GM18951 (cell line): ENCODE measurements around the gene CYB5R3.

Source experiments
- POLR2A ChIP-seq: IDR thresholded peaks from 4 replicates; pipeline ENCODE4 v1.6.1; 2011; ENCODE audit warnings: mild to moderate bottlenecking; ENCODE audit not compliant: insufficient read length, insufficient read depth; ENCODE audit errors: extremely low read depth
- in situ Hi-C: fragments of 300-500 bp; cut with MboI; formaldehyde crosslinking; loops from one replicate; pipeline ENCODE4 v1.12.0; 2022; ENCODE audit warnings: low sequenced_read_pairs, mixed read lengths, inconsistent platforms; ENCODE audit not compliant: unreplicated experiment

CYB5R3 gene

DNA sequence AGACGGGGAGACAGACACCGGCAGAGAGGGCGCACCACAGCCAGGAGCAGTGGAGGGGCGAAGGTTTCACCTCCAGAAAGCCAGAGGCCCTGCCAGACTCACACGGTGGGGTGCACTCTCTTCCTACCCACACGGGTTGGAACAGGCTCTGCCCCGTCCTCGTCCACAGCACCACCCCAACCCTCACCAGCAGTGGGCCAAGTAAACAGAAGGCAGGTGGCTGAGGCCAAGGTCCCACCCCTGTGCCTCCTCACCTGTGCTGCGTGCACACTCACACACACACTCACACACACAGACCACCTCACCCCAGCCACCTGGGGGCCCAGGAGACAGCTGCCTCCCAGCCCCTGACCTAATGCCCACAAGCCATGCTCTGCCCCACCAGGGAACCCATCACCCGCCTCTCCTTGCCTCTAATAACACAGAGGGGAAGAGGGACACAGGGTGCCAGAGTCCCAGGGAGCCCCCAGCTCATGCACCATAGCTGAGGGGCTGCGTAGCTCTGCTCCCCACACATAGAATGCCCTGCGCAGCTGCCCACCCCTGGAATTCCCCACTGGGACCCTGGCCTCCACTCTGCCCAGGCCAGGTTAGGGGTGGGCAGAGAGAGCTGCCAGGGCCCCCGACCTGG is 3.1 kb downstream of the CYB5R3 start:
- in situ Hi-C loops, result loop anchor here (25.0 kb wide), 1 partner anchor 391 kb away; no protein-coding TSS in a partner anchor
- TF ChIP-seq POLR2A, result no peak

DNA sequence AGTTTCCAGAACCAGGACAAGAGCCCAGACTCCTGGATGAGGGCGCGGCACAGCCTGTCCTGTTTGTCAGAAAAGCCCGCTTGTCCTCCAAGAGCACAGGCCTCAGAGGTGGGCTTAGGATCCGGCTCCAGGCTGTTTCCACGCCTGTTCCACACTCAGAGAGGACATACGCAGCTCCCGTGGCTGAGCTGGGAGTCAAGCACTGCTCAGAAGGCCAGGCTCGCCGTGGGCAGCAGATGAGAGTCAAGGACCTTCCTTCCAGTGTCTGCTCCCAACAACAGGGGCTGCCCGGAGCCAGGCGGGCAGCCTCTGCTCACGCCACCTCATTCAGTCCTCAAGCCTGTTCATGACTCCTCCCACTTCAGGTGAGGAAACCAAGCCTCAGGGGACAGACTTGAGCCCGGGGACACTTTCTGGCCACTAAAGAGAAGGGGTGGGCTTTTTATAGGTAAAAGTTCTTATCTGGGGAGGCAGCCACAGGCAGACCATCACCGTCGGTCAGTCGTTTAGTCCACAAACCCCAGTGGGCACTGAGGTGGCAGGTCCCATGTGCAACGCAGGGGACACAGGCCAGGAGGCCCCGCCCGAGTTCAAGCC is 3.8 kb downstream of the CYB5R3 start:
- no peak for TF ChIP-seq POLR2A
- in situ Hi-C loops, result loop anchor here (25.0 kb wide), 1 partner anchor 392 kb away; no protein-coding TSS in a partner anchor

DNA sequence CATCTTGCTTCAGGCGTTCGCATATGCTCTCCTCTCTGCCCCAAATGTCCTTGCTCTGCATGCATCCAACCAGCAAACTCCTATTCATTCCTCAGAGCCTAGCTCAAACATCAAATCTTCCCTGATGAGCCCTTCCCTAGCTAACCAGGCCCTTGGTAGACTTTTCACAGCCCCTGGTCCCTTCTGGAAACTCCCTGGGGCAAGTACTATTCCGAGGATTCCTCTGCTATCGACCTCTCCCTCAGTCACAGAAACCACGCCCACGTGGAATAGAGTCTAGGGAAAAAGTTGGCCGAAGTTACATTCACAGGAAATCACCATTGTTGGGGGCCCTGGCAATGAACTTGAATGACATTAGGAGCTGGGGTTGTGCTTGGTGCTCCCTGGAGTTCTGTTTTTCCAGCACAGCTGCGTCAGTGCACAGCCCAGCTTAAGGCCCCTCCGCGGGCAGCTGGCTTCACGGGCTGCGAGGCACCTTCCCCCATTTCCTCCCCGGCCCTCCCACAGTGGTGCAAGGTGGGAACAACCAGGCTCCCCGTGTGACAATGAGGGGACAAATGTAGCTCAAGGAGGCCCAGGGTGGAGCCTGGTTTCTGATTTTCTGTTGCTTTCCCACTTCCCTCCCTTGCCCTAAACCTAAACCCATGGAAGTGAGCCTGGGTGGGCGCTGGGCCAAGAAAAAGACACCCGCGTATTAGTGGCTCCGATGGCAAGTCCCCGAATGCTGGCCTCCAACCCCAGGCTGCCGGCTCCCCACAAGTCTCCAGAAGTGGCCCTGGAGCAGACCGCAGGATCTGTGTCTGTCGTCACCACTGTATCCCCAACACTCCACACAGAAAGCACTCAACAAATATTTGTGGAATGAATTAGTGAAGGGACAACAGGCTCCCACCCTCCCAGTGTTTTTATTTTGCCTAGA is 4.5 kb downstream of the CYB5R3 start:
- in situ Hi-C loops, result loop anchor here (25.0 kb wide), 1 partner anchor 393 kb away; no protein-coding TSS in a partner anchor
- no peak for TF ChIP-seq POLR2A

DNA sequence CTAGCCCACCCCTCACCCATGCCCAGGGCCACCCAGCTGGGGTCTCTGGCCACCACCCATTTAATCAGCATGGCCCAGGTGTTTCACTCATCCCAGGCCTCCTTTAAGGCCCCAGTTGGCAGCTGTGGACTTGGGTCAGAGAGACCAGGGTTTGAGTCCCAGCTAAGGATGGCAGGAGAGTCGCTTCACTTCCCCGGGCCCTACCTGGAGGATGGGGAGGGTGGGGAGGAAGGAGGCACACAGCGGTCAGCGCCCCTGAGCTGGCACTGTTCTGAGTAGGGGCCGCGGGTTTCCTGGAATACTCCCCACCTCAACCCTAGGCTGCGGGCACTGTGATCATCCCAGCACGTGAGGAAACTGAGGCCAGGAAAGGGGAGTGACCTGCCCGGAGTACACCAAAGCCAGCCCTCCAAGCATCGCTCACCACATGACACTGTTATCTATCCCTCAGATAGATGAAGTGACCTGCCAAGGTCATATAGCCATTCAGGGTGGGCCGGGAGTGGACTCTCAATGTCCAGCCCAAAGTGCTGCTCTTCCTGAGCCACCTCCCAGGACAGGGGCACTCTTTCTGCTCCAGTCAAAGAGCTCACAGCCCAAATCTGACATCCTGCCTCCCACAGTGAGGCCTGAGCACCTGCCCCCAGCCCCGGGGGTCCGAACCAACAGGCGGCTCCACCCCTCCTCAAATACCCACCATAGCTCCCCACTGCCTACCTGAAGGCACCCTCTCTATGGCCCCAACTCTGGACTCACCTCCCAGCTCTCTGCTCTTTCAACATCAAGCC is 5.4 kb downstream of the CYB5R3 start:
- TF ChIP-seq POLR2A, result no peak
- in situ Hi-C loops, result loop anchor here (25.0 kb wide), 1 partner anchor 393 kb away; no protein-coding TSS in a partner anchor

DNA sequence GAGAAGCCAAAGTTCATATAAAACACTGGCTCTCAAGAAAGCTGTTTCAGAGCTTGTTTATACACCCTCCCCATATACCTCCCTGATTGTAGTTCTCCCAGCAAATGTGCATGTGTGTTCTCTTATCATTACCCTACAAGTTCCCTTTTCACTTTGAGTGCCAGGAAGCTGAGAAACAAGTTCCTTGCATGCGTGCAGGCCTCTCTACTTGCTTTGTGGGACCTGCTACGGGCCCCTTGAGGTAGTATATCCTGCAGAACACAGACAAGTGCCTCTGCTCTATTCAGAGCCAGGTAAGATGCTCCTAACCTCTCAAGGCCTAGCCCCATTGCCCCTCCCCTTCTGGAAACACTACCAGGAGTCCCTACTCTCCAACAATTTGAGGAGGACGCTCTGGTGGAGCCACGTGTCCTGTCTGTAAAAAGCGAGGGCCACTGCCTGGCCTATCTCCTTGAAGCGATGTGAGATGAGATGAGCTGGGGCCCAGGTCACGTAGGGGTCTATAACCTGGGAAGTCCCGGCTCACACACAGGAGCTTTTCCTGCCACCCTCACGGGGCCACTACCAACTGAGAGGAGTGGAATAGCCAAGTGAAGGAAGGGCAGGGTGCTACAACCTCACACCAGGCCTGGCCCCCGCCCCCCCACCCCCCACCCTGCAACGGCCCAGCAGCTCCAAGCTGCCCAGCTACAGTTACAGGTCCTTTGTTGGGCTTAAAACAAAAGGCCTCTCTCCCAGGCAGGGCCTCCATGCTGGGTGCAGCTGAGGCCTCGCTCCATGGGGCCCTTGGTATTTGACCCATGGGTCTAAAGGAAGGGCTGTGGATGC is 6.2 kb downstream of the CYB5R3 start:
- no peak for TF ChIP-seq POLR2A
- in situ Hi-C loops, result loop anchor here (25.0 kb wide), 1 partner anchor 394 kb away; no protein-coding TSS in a partner anchor

DNA sequence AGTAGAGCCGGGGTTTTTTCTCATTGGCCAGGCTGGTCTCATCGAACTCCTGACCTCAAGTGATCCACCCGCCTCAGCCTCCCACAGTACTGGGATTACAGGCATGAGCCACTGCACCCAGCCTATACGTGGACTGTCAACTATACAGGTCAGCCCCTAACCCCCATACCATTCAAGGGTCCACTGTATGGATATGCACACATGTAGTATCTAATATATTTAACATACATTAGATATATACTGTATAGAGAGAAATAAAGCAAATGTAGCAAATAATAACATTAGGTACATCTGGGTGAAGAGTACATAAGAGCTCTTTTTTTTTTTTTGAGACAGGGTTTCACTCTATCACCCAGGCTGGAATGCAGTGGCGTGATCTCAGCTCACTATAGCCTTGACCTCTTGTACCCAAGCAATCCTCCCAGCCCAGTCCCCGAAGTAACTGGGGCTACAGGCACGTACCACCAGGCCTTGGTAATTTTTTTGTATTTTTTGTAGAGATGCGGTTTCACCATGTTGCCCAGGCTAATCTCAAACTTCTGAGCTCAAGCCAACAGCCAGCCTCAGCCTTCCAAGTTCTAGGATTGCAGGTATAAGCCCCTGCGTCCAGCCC is 7.3 kb downstream of the CYB5R3 start:
- in situ Hi-C loops, result loop anchor here (25.0 kb wide), 1 partner anchor 395 kb away; no protein-coding TSS in a partner anchor
- TF ChIP-seq POLR2A, result no peak

DNA sequence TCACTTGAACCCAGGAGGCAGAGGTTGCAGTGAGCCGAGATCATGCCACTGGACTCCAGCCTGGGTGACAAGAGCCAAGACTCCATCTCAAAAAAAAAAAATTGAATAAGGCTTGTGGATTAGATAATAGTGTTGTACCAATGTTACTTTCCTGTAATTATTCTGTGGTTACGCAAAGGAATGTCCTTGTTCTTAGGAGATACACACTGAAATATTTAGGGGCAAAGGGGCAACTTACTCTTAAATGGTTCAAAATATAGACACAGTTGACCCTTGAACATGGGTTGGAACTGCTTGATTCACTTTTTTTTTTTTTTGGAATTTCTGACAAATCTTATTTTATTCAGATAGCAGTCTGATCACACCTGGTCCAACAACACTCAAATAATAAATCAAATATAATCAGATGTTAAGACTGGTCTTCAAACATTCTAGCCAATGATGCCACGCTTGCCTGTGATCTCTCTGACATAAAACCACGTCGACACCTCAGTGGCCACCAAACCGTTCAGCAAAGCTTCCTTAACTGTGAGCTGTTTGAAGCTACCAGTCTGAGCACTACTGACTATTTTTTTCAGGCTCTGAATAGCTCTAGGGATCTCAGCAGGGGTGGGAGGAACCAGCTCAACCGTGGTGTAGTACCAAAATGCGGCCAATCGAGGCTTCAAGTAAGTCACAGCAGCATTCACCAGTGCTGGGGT is 9.5 kb downstream of the CYB5R3 start:
- in situ Hi-C loops, result loop anchor here (25.0 kb wide), 1 partner anchor 398 kb away; no protein-coding TSS in a partner anchor
- TF ChIP-seq POLR2A, result no peak

DNA sequence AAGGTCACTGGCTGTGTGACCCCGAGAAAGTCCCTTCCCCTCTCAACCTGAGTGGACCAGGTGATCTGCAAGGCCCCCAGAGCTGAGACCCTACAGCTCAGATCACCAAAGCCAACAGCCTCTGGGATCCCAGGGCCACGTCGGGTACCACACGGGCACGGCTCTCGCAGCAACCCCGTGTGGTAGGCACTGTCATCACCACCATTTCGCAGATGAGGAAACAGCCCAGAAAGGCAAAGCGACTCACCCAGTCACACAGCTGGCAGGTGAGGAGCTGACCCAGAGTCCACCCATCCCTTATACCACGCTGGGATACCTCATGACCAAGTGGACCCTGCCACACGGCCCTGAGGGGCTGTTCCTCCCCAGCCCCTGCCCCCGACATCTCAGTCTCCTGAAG is 11.6 kb downstream of the CYB5R3 start:
- in situ Hi-C loops, result loop anchor here (25.0 kb wide), 1 partner anchor 400 kb away; no protein-coding TSS in a partner anchor
- TF ChIP-seq POLR2A, result no peak

DNA sequence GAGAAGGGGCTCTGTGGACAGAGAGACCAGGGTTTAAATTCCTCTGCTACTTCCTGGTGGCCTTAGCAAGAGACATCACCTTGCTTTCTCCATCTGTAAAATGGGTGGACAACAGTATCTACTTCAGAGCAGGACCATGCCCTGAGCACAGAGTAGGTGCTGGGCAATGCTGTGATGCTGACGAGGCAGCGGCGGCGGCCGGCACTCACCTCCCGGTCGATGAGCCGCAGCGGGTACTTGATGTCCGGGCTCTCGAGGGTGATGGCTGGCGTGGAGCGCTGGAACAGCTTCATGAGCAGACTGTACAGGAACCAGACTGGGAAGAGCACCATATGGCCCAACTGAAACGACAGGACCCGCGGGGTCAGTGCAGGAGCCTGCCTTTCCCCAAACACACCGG is 12.7 kb downstream of the CYB5R3 start:
- TF ChIP-seq POLR2A, result no peak
- in situ Hi-C loops, result loop anchor here (25.0 kb wide), 1 partner anchor 401 kb away; no protein-coding TSS in a partner anchor

DNA sequence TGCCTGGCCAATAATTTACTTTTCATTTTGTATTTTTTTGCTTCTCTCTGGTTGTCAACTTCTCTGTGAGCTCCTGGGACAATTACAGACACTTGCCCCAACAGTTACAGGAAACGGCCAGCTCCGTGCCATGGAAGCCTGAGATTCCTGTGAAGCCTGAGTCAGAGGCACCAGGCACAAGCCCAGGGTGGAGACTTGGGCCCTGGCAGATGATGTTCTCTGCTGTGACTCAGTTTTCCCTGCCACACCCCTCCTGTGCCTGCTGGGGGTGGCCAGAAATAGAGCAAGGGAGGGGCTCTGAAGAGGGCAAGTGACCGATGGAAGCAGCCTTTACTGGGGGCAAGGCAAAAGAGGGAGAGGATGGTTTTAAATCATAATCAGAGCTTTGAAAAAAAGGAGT is 13.7 kb downstream of the CYB5R3 start:
- in situ Hi-C loops, result loop anchor here (25.0 kb wide), 1 partner anchor 402 kb away; no protein-coding TSS in a partner anchor
- no peak for TF ChIP-seq POLR2A
